Spleen (tissue), 7 donors: ENCODE data around the gene ASTL.

Experiments used
- POLR2A ChIP-seq, 3 donors: fragments of 450-650 bp; IDR thresholded peaks; one replicate each; pipeline ENCODE4 v1.5.1; 2017; ENCODE audit warnings: antibody characterized with exemption in 3 of 3, mild to moderate bottlenecking in 1 of 3
- POLR2AphosphoS5 ChIP-seq, 3 donors: sonication (generic); formaldehyde crosslinking; IDR thresholded peaks; one replicate each; pipeline ENCODE4 v1.5.1; 2017; ENCODE audit warnings: antibody characterized with exemption in 3 of 3
- TF ChIP-seq, protein P1 (sequence below), 11 experiments: fragments of 200-600 bp in 7 of 11; fragments of 450-650 bp in 4 of 11; sonication (generic) in 4 of 11; IDR thresholded peaks in 8 of 11; conservative IDR thresholded peaks in 3 of 11; 1 replicate in 7 of 11; 2 replicates in 4 of 11; pipeline versions ENCODE4 v1.4.0 to v1.8.0; 2016 to 2021; ENCODE audit warnings: antibody characterized with exemption in 11 of 11, inconsistent platforms in 4 of 11, mild to moderate bottlenecking in 1 of 11
- donor health status: DM: no; HTN: no; CAD: no; lungs with moderate emphysema.
- donor health status: DM: no; HTN: no; CAD: no.
- donor health status: DM: no; HTN: no; CAD: no.

DNA sequence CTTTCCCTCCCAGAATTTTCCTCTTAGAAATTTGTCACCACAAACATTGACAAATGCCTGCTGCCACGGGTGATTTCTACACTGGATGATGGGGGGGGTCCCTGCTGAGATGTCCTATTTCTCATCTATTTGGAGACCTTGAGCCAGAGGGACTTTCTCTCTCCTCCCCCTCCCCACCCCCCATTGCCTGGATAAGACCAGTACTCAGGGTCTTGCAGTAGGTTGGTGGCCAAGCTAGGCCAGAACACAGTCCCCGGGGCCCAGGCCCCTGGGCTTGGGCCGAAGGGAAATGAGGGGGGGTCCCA lies 7.5 kb upstream of the ASTL start:
- TF ChIP-seq, protein P1, sequence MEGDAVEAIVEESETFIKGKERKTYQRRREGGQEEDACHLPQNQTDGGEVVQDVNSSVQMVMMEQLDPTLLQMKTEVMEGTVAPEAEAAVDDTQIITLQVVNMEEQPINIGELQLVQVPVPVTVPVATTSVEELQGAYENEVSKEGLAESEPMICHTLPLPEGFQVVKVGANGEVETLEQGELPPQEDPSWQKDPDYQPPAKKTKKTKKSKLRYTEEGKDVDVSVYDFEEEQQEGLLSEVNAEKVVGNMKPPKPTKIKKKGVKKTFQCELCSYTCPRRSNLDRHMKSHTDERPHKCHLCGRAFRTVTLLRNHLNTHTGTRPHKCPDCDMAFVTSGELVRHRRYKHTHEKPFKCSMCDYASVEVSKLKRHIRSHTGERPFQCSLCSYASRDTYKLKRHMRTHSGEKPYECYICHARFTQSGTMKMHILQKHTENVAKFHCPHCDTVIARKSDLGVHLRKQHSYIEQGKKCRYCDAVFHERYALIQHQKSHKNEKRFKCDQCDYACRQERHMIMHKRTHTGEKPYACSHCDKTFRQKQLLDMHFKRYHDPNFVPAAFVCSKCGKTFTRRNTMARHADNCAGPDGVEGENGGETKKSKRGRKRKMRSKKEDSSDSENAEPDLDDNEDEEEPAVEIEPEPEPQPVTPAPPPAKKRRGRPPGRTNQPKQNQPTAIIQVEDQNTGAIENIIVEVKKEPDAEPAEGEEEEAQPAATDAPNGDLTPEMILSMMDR (IDR thresholded peaks at IDR 0.05 in 8 of 11, conservative IDR thresholded peaks at IDR 0.05 in 3 of 11), result no peak
- no peak for TF ChIP-seq POLR2A (IDR thresholded peaks at IDR 0.05)
- TF ChIP-seq POLR2AphosphoS5 (IDR thresholded peaks at IDR 0.05), result no peak
